C4-2B (cell line): ENCODE measurements around the gene SCUBE3.

ENCODE experiments used
- ZFX ChIP-seq: fragments of 450-650 bp; IDR thresholded peaks from 2 replicates; pipeline ENCODE4 v1.6.1; 2017
- TF ChIP-seq, protein P1 (sequence below): fragments of 450-650 bp; conservative IDR thresholded peaks from 2 replicates; pipeline ENCODE4 v1.5.1; 2017; ENCODE audit warnings: mild to moderate bottlenecking

DNA sequence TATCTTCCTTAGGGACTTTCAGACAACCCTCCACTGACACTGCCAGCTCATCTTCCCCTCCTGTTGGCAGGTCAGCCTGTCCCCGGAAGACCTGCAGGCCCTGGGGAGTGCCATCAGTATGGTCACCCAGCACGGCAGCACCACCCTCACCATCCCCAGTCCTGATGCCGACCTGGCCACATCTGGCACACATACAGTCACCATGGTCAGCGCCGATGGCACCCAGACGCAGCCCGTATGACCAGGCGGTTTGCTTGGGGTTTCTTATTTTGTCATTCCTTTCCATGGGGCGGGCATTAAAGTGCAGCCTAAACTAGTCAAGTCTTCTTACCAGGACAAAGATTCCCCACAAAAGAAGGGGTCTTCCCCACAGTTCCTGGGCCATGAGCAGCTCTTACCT lies 79.9 kb downstream of the SCUBE3 start:
- TF ChIP-seq, protein P1, sequence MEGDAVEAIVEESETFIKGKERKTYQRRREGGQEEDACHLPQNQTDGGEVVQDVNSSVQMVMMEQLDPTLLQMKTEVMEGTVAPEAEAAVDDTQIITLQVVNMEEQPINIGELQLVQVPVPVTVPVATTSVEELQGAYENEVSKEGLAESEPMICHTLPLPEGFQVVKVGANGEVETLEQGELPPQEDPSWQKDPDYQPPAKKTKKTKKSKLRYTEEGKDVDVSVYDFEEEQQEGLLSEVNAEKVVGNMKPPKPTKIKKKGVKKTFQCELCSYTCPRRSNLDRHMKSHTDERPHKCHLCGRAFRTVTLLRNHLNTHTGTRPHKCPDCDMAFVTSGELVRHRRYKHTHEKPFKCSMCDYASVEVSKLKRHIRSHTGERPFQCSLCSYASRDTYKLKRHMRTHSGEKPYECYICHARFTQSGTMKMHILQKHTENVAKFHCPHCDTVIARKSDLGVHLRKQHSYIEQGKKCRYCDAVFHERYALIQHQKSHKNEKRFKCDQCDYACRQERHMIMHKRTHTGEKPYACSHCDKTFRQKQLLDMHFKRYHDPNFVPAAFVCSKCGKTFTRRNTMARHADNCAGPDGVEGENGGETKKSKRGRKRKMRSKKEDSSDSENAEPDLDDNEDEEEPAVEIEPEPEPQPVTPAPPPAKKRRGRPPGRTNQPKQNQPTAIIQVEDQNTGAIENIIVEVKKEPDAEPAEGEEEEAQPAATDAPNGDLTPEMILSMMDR: no peak
- no peak for TF ChIP-seq ZFX
